HepG2 (cell line): Measurements from ENCODE around the gene SPATS2. TPM values are rescaled to one million over a fixed set of nuclear protein-coding genes. Genes with fewer than 3 reads are reported as not detected.

Experiments used
- ATAC-seq: fragments of 200-7000 bp; cut with Tn5 transposase; 3 replicates; pipeline ENCODE4 v1.9.1; 2020; ENCODE audit warnings: mild to moderate bottlenecking, moderate library complexity
- Bru-seq: library from RNA; stranded (reverse); fragments of 400-500 nt; gene quantifications from one replicate; lab custom pipeline; 2021; lab: Mats Ljungman, UMichigan
- BruChase-seq, 2 experiments: library from RNA; stranded (reverse); fragments of 400-500 nt; gene quantifications; one replicate each; lab custom pipeline; 2021; lab: Mats Ljungman, UMichigan
- BruUV-seq: library from RNA; stranded (reverse); fragments of 400-500 nt; replicated peaks from 2 replicates; lab custom pipeline; 2021; lab: Mats Ljungman, UMichigan
- CTCF ChIA-PET: fragments of 300-600 bp; formaldehyde crosslinking; extraction: SDS; loops from one replicate; lab custom pipeline; 2021; ENCODE audit warnings: low total read pairs, inconsistent platforms, low intra/inter-chr PET ratio; lab: Yijun Ruan, JAX
- POLR2A ChIA-PET: fragments of 350-600 bp; sonication (Branson Sonifier 250); formaldehyde crosslinking; loops from one replicate; lab custom pipeline; 2020; ENCODE audit warnings: antibody characterized with exemption, inconsistent platforms; lab: Yijun Ruan, JAX
- DNase-seq: peaks from one replicate; pipeline ENCODE4 v3.0.0-alpha.2; 2015; ENCODE audit warnings: low spot score
- FAIRE-seq: peaks from 3 replicates; lab custom pipeline; 2011; peaks lifted over from hg19 to GRCh38; lab: Jason Lieb, UNC
- H2AFZ ChIP-seq: one replicate; pipeline ENCODE4 v1.6.1; 2011; ENCODE audit warnings: low read length, inconsistent platforms
- H3K27ac ChIP-seq: fragments of 300-600 bp; 3 replicates; pipeline ENCODE4 v1.8.0; 2011; ENCODE audit warnings: mixed run types, mild to moderate bottlenecking, mixed read lengths, low read length, inconsistent platforms; ENCODE audit not compliant: insufficient read depth; ENCODE audit errors: extremely low read length
- H3K27me3 ChIP-seq, 2 experiments: fragments of 200-600 bp in 1 of 2; 2 replicates in 1 of 2; 3 replicates in 1 of 2; pipeline versions ENCODE4 v1.6.0 to v1.8.0; 2011; ENCODE audit warnings: low read length in 2 of 2, mild to moderate bottlenecking in 2 of 2, moderate library complexity in 2 of 2, inconsistent platforms in 1 of 2; ENCODE audit not compliant: insufficient read depth in 2 of 2, control insufficient read depth in 1 of 2
- H3K36me3 ChIP-seq, 2 experiments: fragments of 200-600 bp in 1 of 2; replicated peaks in 1 of 2; 2 replicates in 1 of 2; 3 replicates in 1 of 2; pipeline versions ENCODE4 v1.5.1 to v1.8.0; 2011; ENCODE audit warnings: low read length in 2 of 2, inconsistent platforms in 1 of 2; ENCODE audit not compliant: insufficient read depth in 2 of 2, control insufficient read depth in 1 of 2
- H3K4me1 ChIP-seq: 2 replicates; pipeline ENCODE4 v1.5.1; 2012; ENCODE audit warnings: low read length, inconsistent platforms; ENCODE audit not compliant: insufficient read depth
- H3K4me2 ChIP-seq: 2 replicates; pipeline ENCODE4 v1.6.0; 2011; ENCODE audit warnings: low read depth, low read length, inconsistent platforms
- H3K4me3 ChIP-seq, 3 experiments: fragments of 200-600 bp in 1 of 3; sonication (generic), shearing (Covaris generic) in 1 of 3; replicated peaks in 1 of 3; 2 replicates each; pipeline ENCODE4 v1.5.1; 2011 to 2016; ENCODE audit warnings: low read length in 3 of 3, inconsistent platforms in 2 of 3, low read depth in 2 of 3, mild to moderate bottlenecking in 2 of 3, control low read depth in 1 of 3, mixed read lengths in 1 of 3; ENCODE audit not compliant: insufficient read depth in 1 of 3
- H3K79me2 ChIP-seq: one replicate; pipeline ENCODE4 v1.6.1; 2011; ENCODE audit warnings: low read length, inconsistent platforms; ENCODE audit not compliant: insufficient read depth
- H3K9ac ChIP-seq: 2 replicates; pipeline ENCODE4 v1.6.0; 2011; ENCODE audit warnings: mild to moderate bottlenecking, low read depth, low read length, inconsistent platforms; ENCODE audit not compliant: insufficient read depth
- H3K9me3 ChIP-seq: 2 replicates; pipeline ENCODE4 v1.5.1; 2012; ENCODE audit warnings: mild to moderate bottlenecking, low read length
- H4K20me1 ChIP-seq: 2 replicates; pipeline ENCODE4 v1.6.0; 2011; ENCODE audit warnings: inconsistent platforms, mild to moderate bottlenecking, low read length, moderate library complexity; ENCODE audit not compliant: insufficient read depth
- GTF2F1 ChIP-seq: fragments of 150-350 bp; IDR thresholded peaks from 2 replicates; pipeline ENCODE4 v1.6.1; 2014; ENCODE audit warnings: low read length
- HOXA7 ChIP-seq: sonication (generic); formaldehyde crosslinking; IDR thresholded peaks from 2 replicates; pipeline ENCODE4 v1.8.1; 2022; ENCODE audit warnings: mild to moderate bottlenecking, missing genetic modification reagents, moderate library complexity
- SOX6 ChIP-seq, 2 experiments: fragments of 450-650 bp in 1 of 2; sonication (generic) in 1 of 2; formaldehyde crosslinking in 1 of 2; IDR thresholded peaks; 2 replicates each; pipeline versions ENCODE4 v1.4.0 to v1.6.1; 2017 to 2020; ENCODE audit warnings: antibody characterized with exemption in 1 of 2, mild to moderate bottlenecking in 1 of 2, missing genetic modification reagents in 1 of 2
- TFAP4 ChIP-seq: sonication (generic); IDR thresholded peaks from 2 replicates; pipeline ENCODE4 v1.6.1; 2016; ENCODE audit warnings: low read depth, borderline replicate concordance
- ZNF275 ChIP-seq: sonication (generic); formaldehyde crosslinking; IDR thresholded peaks from 2 replicates; pipeline ENCODE4 v1.8.0; 2022; ENCODE audit warnings: missing genetic modification reagents, mild to moderate bottlenecking, inconsistent platforms, borderline replicate concordance
- ZNF749 ChIP-seq: sonication (generic); formaldehyde crosslinking; IDR thresholded peaks from 2 replicates; pipeline ENCODE4 v1.8.0; 2022; ENCODE audit warnings: mild to moderate bottlenecking, missing genetic modification reagents, moderate library complexity, borderline replicate concordance
- ZNF775 ChIP-seq: sonication (generic); formaldehyde crosslinking; IDR thresholded peaks from 2 replicates; pipeline ENCODE4 v1.4.0; 2020; ENCODE audit warnings: missing genetic modification reagents, mild to moderate bottlenecking, moderate library complexity, borderline replicate concordance
- ZSCAN31 ChIP-seq: sonication (generic); formaldehyde crosslinking; IDR thresholded peaks from 2 replicates; pipeline ENCODE4 v1.5.0; 2020; ENCODE audit warnings: low read depth, mild to moderate bottlenecking, missing genetic modification reagents
- WGBS: methylation state at CpG from one replicate; pipeline ENCODE4 v1.1.6; 2017; ENCODE audit warnings: low lambda C conversion rate; 5-methylcytosine and 5-hydroxymethylcytosine counted together
- in situ Hi-C: cut with HindIII; loops from 2 replicates; pipeline ENCODE4 v1.10.0; 2017; ENCODE audit warnings: low pct_unique_long_range_greater_than_20kb; ENCODE audit not compliant: extremely low pct_ligation_motif_present
- intact Hi-C: fragments of 100-400 bp; cut with micrococcal nuclease; formaldehyde crosslinking; loops from one replicate; pipeline ENCODE4 v1.10.0; 2022; ENCODE audit not compliant: unreplicated experiment
- long read RNA-seq, 2 experiments: library from RNA in 1 of 2; library from polyadenylated mRNA in 1 of 2; stranded (forward) in 1 of 2; unstranded in 1 of 2; transcript quantifications; one replicate each; pipeline ENCODE4 v2.0.0, GENCODE V29; 2019 to 2022
- polyA minus RNA-seq, 3 experiments: library from RNA; depleted of rRNA, polyadenylated mRNA; stranded (reverse); fragments of >200 nt; gene quantifications; 2 replicates each; pipeline ENCODE4 v1.2.3, GENCODE V29; 2011; ENCODE audit warnings: low replicate concordance in 1 of 3
- polyA plus RNA-seq, 8 experiments: library from polyadenylated mRNA; depleted of rRNA in 3 of 8; stranded (reverse) in 7 of 8; unstranded in 1 of 8; fragments of >200 nt; fragmentation: Illumina TruSeq in 4 of 8; extraction: Trizol in 4 of 8; gene quantifications; 2 replicates each; pipeline versions ENCODE4 v1.2.1 to v1.2.3, GENCODE V29; 2011 to 2016; ENCODE audit warnings: low read depth in 4 of 8, missing spikeins in 1 of 8, mixed read lengths in 1 of 8; ENCODE audit not compliant: insufficient read depth in 1 of 8
- total RNA-seq, 5 experiments: library from RNA; depleted of rRNA; stranded (reverse); fragments of >200 nt; fragmentation: Illumina TruSeq; extraction: Trizol; gene quantifications; 2 replicates each; pipeline ENCODE4 v1.2.3, GENCODE V29; 2016; ENCODE audit warnings: low read depth in 1 of 5

SPATS2 gene
- total RNA-seq (2016; rRNA removed; fragmentation: Illumina TruSeq; extraction: Trizol) (19.3 and 27.2 TPM in 2 replicates), polyA plus RNA-seq (2011; rRNA removed) (24.9 and 28.1 TPM in 2 replicates), polyA minus RNA-seq (2011; rRNA and poly(A)+ RNA removed; ENCODE audit: low replicate concordance) (36.5 and 107 TPM in 2 replicates), Bru-seq, nascent RNA (percentile 76 among the genes with signal in this experiment), BruChase-seq, experiment 1, labeled RNA remaining after a 6-hour chase (percentile 77 among the genes with signal in this experiment), BruChase-seq, experiment 2, labeled RNA remaining after a 2-hour chase (percentile 79 among the genes with signal in this experiment)
- 20.9 and 21.2 TPM in 2 replicates for total RNA-seq (2016; cell fraction: cytosol; rRNA removed; fragmentation: Illumina TruSeq; extraction: Trizol; ENCODE audit: low read depth)
- 19.2 and 23.0 TPM in 2 replicates for total RNA-seq (2016; cell fraction: insoluble cytoplasmic fraction; rRNA removed; fragmentation: Illumina TruSeq; extraction: Trizol)
- total RNA-seq (2016; cell fraction: membrane; rRNA removed; fragmentation: Illumina TruSeq; extraction: Trizol): 22.6 and 23.1 TPM in 2 replicates
- 16.9 and 19.5 TPM in 2 replicates for total RNA-seq (2016; cell fraction: nucleus; rRNA removed; fragmentation: Illumina TruSeq; extraction: Trizol)
- 16.7 and 21.9 TPM in 2 replicates for polyA plus RNA-seq (2011; cell fraction: cytosol; rRNA removed)
- polyA plus RNA-seq (2011; cell fraction: nucleus; rRNA removed): 15.8 and 19.7 TPM in 2 replicates
- polyA plus RNA-seq (2012): 13.4 and 17.4 TPM in 2 replicates
- polyA plus RNA-seq (2016; cell fraction: cytosol; fragmentation: Illumina TruSeq; extraction: Trizol; ENCODE audit: low read depth): 5.2 and 7.9 TPM in 2 replicates
- 30.6 and 32.3 TPM in 2 replicates for polyA plus RNA-seq (2016; cell fraction: insoluble cytoplasmic fraction; fragmentation: Illumina TruSeq; extraction: Trizol; ENCODE audit: low read depth)
- 16.0 and 17.8 TPM in 2 replicates for polyA plus RNA-seq (2016; cell fraction: membrane; fragmentation: Illumina TruSeq; extraction: Trizol; ENCODE audit: low read depth)
- 32.3 and 37.2 TPM in 2 replicates for polyA plus RNA-seq (2016; cell fraction: nucleus; fragmentation: Illumina TruSeq; extraction: Trizol; ENCODE audit: insufficient read depth, low read depth)
- 22.7 and 27.1 TPM in 2 replicates for polyA minus RNA-seq (2011; cell fraction: cytosol; rRNA and poly(A)+ RNA removed)
- 41.5 and 48.9 TPM in 2 replicates for polyA minus RNA-seq (2011; cell fraction: nucleus; rRNA and poly(A)+ RNA removed)
- long read RNA-seq, experiment 1, transcript SPATS2-213 (5 exons, 1,061 nt): major isoform, 11 of 31 reads
- long read RNA-seq, experiment 1, transcript SPATS2-222 (14 exons, 2,993 nt): minor isoform, 6 of 31 reads
- long read RNA-seq, experiment 1, partial matches to known transcripts: 7 of 31 reads
- long read RNA-seq, experiment 1, other reads (novel, unspliced or antisense): 3 of 31 reads
- long read RNA-seq, experiment 2, transcript SPATS2-201 (13 exons, 3,158 nt): minor isoform, 5 of 28 reads
- long read RNA-seq, experiment 2, transcript SPATS2-222 (14 exons, 2,993 nt): major isoform, 8 of 28 reads
- long read RNA-seq, experiment 2, partial matches to known transcripts: 5 of 28 reads
- long read RNA-seq, experiment 2, other reads (novel, unspliced or antisense): 10 of 28 reads

- H3K27me3 ChIP-seq: no peaks in the 10 kb centered on the region; a peak in 1 of 5 replicates
- peak within 1 kb of the TSS; percentile 80 to 97 (median 83) for H3K4me3 ChIP-seq
- H3K4me1 ChIP-seq: peaks cover 63% of the 10 kb centered on the region
- H3K9ac ChIP-seq: peak within 1 kb of the TSS; percentile 89
- H3K36me3 ChIP-seq: no peaks in the 10 kb centered on the region; a peak in 1 of 5 replicates
- in situ Hi-C loops (loop anchor here (5.0 kb wide), 1 partner anchor 130 kb away; no protein-coding TSS in a partner anchor), intact Hi-C loops (loop anchor here (10.0 kb wide), 1 partner anchor 57 kb away; no protein-coding TSS in a partner anchor)
- H4K20me1 ChIP-seq: peaks cover 3% of the 10 kb centered on the region; the same call in 1 of the 2 replicates
- ChIA-PET CTCF (interaction anchor here (0.7 kb wide), 1 partner anchor 9 kb away, joined by 3 read pairs; no protein-coding TSS in a partner anchor), POLR2A (interaction anchor here (0.9 to 2.2 kb wide), 29 partner anchors 10 to 186 kb away, joined by 3 to 41 read pairs (median 5); partner anchors contain the start of genes DNAJC22 and TROAP)
- WGBS: under 1% methylated on average over 36 of the region's 52 CpGs
- ATAC-seq (no peak; the same call in 2 of the 3 replicates), FAIRE-seq (no peak), DNase-seq (no peak)
- peaks cover 48% of the 10 kb centered on the region for H3K79me2 ChIP-seq
- no peaks in the 10 kb centered on the region for H3K9me3 ChIP-seq
- peak within 1 kb of the TSS; percentile 25 for H2AFZ ChIP-seq
- TSS peak; percentile 64 for BruUV-seq
- H3K4me2 ChIP-seq: peak within 1 kb of the TSS; percentile 81
- peak within 1 kb of the TSS; percentile 97 for H3K27ac ChIP-seq
- TF ChIP-seq TFAP4 (no peak), GTF2F1 (no peak), SOX6 (IDR thresholded peaks at IDR 0.05) (no peak), SOX6 (CRISPR knock-in tag; IDR thresholded peaks at IDR 0.05) (0 out of 2 replicates have a peak, but pooled peaks have one; percentile 21), ZNF275 (CRISPR knock-in tag) (0 out of 2 replicates have a peak, but pooled peaks have one; percentile 48), ZNF775 (0 out of 2 replicates have a peak, but pooled peaks have one; percentile 76), ZSCAN31 (CRISPR knock-in tag) (no peak), HOXA7 (CRISPR knock-in tag) (no peak), ZNF749 (peak; percentile 24; the same call in 1 of the 2 replicates)
These were observed at the start of gene SPATS2 for GRCh38 chr12:49367381-49368239. TSS of gene SPATS2 (plus strand) at chr12:49367462. CDS start at chr12:49461013, 93,551 bp downstream.
